ENCODE measurements around the gene HSPB8. TPM values are rescaled to one million over a fixed set of nuclear protein-coding genes. Genes with fewer than 3 reads are reported as not detected.

HSPB8 gene
- polyA plus RNA-seq, 1 of the 3 experiments (the other 2 are of a cell fraction) = 1.2 TPM

DNA sequence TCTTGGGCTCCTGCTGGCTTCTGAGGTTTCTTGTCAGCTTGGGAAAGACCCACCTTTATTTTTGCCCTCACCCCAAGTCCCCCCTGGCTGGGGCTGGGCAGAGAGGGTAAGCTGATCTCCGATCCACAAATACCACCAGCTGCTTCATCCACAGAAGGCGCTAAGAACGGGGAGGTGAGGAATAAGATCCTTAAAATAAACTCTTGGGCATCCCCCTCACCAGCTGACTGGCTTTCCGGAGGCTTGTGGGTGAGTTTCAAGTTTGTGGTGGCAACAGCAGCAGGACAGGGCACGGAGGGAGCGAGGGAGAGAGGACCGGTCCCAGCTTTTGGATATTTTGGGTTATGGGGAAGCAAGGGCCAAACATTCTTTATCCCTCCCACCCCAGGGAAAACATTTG, 20.8 kb upstream of the HSPB8 start:
- TF ChIP-seq JUND (IDR thresholded peaks at IDR 0.05) = no peak
- no peak for TF ChIP-seq NRF1 (IDR thresholded peaks at IDR 0.05; ENCODE audit: low read depth, low read length)
- no peak for TF ChIP-seq GATA2 (CRISPR knock-in tag; IDR thresholded peaks at IDR 0.05)
- CTCF ChIA-PET = interaction anchor here (1.1 to 1.4 kb wide), 2 partner anchors 10 to 256 kb away, joined by 3 to 7 read pairs; no protein-coding TSS in a partner anchor

DNA sequence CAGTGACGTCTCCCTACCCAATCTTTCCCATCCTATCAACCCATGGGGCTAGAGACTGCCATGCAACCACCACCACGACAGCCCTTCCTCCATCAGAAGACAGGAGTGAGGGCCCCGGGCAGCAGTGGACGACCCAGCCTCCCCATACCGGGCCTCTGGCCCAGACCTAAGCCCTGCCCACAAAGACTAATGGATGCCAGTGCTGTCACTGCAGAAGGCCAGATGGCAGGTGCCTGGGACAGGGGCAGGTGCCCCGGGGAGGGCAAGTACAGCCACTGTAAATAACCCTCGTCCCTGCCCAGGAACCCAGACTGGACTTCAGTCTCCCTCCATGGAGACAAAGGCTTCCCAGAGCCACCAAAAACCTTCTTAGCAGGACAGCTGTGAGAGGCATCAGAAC, 20.3 kb upstream of the HSPB8 start:
- no peaks in the 10 kb centered on the region for H3K79me2 ChIP-seq (ENCODE audit: insufficient read depth)
- no peak overlapping the region for H2AFZ ChIP-seq (ENCODE audit: low read depth)
- ChIA-PET CTCF (interaction anchor here (1.1 kb wide), 1 partner anchor 11 kb away, joined by 3 read pairs; no protein-coding TSS in a partner anchor), POLR2A (no interaction called here)
- H3K4me3 ChIP-seq (ENCODE audit: low read depth in 2 of 2, low read length in 1 of 2) = no peak overlapping the region
- 27% methylated on average over 7 of the region's 7 CpGs for WGBS (ENCODE audit: low lambda C conversion rate)
- no peak for DNase-seq
- TF ChIP-seq NRF1 (IDR thresholded peaks at IDR 0.05; ENCODE audit: low read depth, low read length) (no peak), EZH2phosphoT487 (IDR thresholded peaks at IDR 0.05; ENCODE audit: borderline replicate concordance, low read depth) (no peak), GABPA (IDR thresholded peaks at IDR 0.05; ENCODE audit: low read depth) (no peak), RFX5 (IDR thresholded peaks at IDR 0.05; ENCODE audit: low read length) (no peak)
- H3K4me2 ChIP-seq = no peak overlapping the region
- H3F3A ChIP-seq (replicated peaks; ENCODE audit: insufficient read depth) = no peaks in the 10 kb centered on the region
- no peaks in the 10 kb centered on the region for H3K9me2 ChIP-seq
- no peak overlapping the region for H3K9ac ChIP-seq
- no peaks in the 10 kb centered on the region for H3K27me3 ChIP-seq (ENCODE audit: insufficient read depth)
- no peaks in the 10 kb centered on the region for H4K20me1 ChIP-seq (ENCODE audit: insufficient read depth)
- no peaks in the 10 kb centered on the region for H3K9me3 ChIP-seq
- no peaks in the 10 kb centered on the region for H3K36me3 ChIP-seq (replicated peaks in 1 of 2; ENCODE audit: control insufficient read depth in 1 of 2, insufficient read depth in 2 of 2, low read length in 1 of 2)
- no peak overlapping the region for H3K27ac ChIP-seq (ENCODE audit: low read depth in 2 of 2, low read length in 1 of 2)
- no peaks in the 10 kb centered on the region; a peak in 1 of 4 replicates for H3K4me1 ChIP-seq (ENCODE audit: control insufficient read depth in 1 of 2, insufficient read depth in 2 of 2, low read depth in 1 of 2, low read length in 1 of 2)

More for the DNA sequence above, 20.8 kb upstream of the HSPB8 start:
- H3K27me3 ChIP-seq (ENCODE audit: insufficient read depth) = no peaks in the 10 kb centered on the region
- no peak overlapping the region for H3K4me3 ChIP-seq (ENCODE audit: low read depth in 2 of 2, low read length in 1 of 2)
- no peaks in the 10 kb centered on the region for H3K9me3 ChIP-seq
- H2AFZ ChIP-seq (ENCODE audit: low read depth) = no peak overlapping the region
- no peak overlapping the region for H3K4me2 ChIP-seq
- no peaks in the 10 kb centered on the region for H3K36me3 ChIP-seq (replicated peaks in 1 of 2; ENCODE audit: control insufficient read depth in 1 of 2, insufficient read depth in 2 of 2, low read length in 1 of 2)
- H3K27ac ChIP-seq (ENCODE audit: low read depth in 2 of 2, low read length in 1 of 2) = no peak overlapping the region; a peak in 1 of 4 replicates
- H3F3A ChIP-seq (replicated peaks; ENCODE audit: insufficient read depth) = no peaks in the 10 kb centered on the region
- no peak overlapping the region for H3K9ac ChIP-seq
- H4K20me1 ChIP-seq (ENCODE audit: insufficient read depth) = no peaks in the 10 kb centered on the region
- no peaks in the 10 kb centered on the region for H3K79me2 ChIP-seq (ENCODE audit: insufficient read depth)
- DNase-seq = no peak
- no peaks in the 10 kb centered on the region for H3K9me2 ChIP-seq
- 47% methylated on average over 7 of the region's 7 CpGs for WGBS (ENCODE audit: low lambda C conversion rate)
- H3K4me1 ChIP-seq (ENCODE audit: control insufficient read depth in 1 of 2, insufficient read depth in 2 of 2, low read depth in 1 of 2, low read length in 1 of 2) = no peaks in the 10 kb centered on the region; a peak in 1 of 4 replicates
- POLR2A ChIA-PET = no interaction called here

DNA sequence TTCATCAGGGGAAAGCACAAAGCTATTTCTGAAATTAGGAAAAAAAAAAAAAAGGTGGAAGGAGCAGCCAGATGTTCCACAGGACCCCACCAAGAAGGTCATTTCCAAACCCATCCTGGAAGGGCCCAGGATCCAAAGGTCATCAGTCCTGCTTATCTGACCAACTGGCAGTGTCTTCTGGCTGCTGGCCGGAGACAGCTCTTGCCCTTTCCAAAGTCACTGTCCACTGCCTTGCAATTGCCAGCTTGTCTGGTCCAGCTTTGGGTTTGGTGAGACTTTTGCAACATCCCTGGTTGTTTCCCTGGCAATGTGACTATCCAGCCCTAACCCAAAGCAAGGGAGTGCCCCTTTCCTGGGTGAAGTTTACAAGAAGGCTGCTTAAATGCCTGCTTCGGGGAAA, 18.9 kb upstream of the HSPB8 start:
- H3K4me1 ChIP-seq (ENCODE audit: control insufficient read depth in 1 of 2, insufficient read depth in 2 of 2, low read depth in 1 of 2, low read length in 1 of 2) = peaks cover 0 to 3% of the 10 kb centered on the region in 2 experiments; a peak in 1 of 4 replicates
- no peak overlapping the region for H3K27ac ChIP-seq (ENCODE audit: low read depth in 2 of 2, low read length in 1 of 2)
- H3K4me3 ChIP-seq (ENCODE audit: low read depth in 2 of 2, low read length in 1 of 2) = no peak overlapping the region
- no peak overlapping the region for H2AFZ ChIP-seq (ENCODE audit: low read depth)
- H3K9me3 ChIP-seq = no peaks in the 10 kb centered on the region
- H3F3A ChIP-seq (replicated peaks; ENCODE audit: insufficient read depth) = no peaks in the 10 kb centered on the region
- CTCF ChIA-PET = interaction anchor here (1.1 kb wide), 1 partner anchor 253 kb away, joined by 4 read pairs; no protein-coding TSS in a partner anchor
- WGBS (ENCODE audit: low lambda C conversion rate) = 14% methylated on average over 2 of the region's 2 CpGs
- no peak overlapping the region for H3K9ac ChIP-seq
- H3K36me3 ChIP-seq (replicated peaks in 1 of 2; ENCODE audit: control insufficient read depth in 1 of 2, insufficient read depth in 2 of 2, low read length in 1 of 2) = no peaks in the 10 kb centered on the region
- no peaks in the 10 kb centered on the region for H3K9me2 ChIP-seq
- no peaks in the 10 kb centered on the region for H4K20me1 ChIP-seq (ENCODE audit: insufficient read depth)
- DNase-seq = no peak
- H3K4me2 ChIP-seq = no peak overlapping the region
- no peaks in the 10 kb centered on the region for H3K79me2 ChIP-seq (ENCODE audit: insufficient read depth)
- POLR2A ChIA-PET = no interaction called here
- no peaks in the 10 kb centered on the region for H3K27me3 ChIP-seq (ENCODE audit: insufficient read depth)
- TF ChIP-seq, protein P1, sequence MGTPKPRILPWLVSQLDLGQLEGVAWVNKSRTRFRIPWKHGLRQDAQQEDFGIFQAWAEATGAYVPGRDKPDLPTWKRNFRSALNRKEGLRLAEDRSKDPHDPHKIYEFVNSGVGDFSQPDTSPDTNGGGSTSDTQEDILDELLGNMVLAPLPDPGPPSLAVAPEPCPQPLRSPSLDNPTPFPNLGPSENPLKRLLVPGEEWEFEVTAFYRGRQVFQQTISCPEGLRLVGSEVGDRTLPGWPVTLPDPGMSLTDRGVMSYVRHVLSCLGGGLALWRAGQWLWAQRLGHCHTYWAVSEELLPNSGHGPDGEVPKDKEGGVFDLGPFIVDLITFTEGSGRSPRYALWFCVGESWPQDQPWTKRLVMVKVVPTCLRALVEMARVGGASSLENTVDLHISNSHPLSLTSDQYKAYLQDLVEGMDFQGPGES (IDR thresholded peaks at IDR 0.05; ENCODE audit: low read depth, low read length) = no peak
- TF ChIP-seq, protein P2, sequence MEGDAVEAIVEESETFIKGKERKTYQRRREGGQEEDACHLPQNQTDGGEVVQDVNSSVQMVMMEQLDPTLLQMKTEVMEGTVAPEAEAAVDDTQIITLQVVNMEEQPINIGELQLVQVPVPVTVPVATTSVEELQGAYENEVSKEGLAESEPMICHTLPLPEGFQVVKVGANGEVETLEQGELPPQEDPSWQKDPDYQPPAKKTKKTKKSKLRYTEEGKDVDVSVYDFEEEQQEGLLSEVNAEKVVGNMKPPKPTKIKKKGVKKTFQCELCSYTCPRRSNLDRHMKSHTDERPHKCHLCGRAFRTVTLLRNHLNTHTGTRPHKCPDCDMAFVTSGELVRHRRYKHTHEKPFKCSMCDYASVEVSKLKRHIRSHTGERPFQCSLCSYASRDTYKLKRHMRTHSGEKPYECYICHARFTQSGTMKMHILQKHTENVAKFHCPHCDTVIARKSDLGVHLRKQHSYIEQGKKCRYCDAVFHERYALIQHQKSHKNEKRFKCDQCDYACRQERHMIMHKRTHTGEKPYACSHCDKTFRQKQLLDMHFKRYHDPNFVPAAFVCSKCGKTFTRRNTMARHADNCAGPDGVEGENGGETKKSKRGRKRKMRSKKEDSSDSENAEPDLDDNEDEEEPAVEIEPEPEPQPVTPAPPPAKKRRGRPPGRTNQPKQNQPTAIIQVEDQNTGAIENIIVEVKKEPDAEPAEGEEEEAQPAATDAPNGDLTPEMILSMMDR (IDR thresholded peaks at IDR 0.05) = no peak
- TF ChIP-seq, protein P3, sequence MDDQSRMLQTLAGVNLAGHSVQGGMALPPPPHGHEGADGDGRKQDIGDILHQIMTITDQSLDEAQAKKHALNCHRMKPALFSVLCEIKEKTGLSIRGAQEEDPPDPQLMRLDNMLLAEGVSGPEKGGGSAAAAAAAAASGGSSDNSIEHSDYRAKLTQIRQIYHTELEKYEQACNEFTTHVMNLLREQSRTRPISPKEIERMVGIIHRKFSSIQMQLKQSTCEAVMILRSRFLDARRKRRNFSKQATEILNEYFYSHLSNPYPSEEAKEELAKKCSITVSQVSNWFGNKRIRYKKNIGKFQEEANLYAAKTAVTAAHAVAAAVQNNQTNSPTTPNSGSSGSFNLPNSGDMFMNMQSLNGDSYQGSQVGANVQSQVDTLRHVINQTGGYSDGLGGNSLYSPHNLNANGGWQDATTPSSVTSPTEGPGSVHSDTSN (IDR thresholded peaks at IDR 0.05) = no peak
- TF ChIP-seq NFIC (IDR thresholded peaks at IDR 0.05; ENCODE audit: borderline replicate concordance) (no peak), TAF1 (IDR thresholded peaks at IDR 0.05; ENCODE audit: borderline replicate concordance, low read depth, low read length) (no peak), EP300 (IDR thresholded peaks at IDR 0.05; ENCODE audit: borderline replicate concordance in 1 of 2, low read depth in 1 of 2, low read length in 1 of 2) (no peak), FOXJ3 (CRISPR knock-in tag; IDR thresholded peaks at IDR 0.05) (no peak), POLR2AphosphoS5 (IDR thresholded peaks at IDR 0.05; ENCODE audit: low read depth, low read length) (no peak), GABPA (IDR thresholded peaks at IDR 0.05; ENCODE audit: low read depth) (no peak)

Data from SK-N-SH (cell line).